ENCODE data around the gene TMEM80. TPM values are rescaled to one million over a fixed set of nuclear protein-coding genes. Genes with fewer than 3 reads are reported as not detected.

TMEM80 gene
- total and polyA plus RNA-seq, 9 of the 15 experiments (the other 6 are each of a cell fraction or from before 2014, with no cell fraction given): 5.1 to 30.1 (median 12.4) TPM

DNA sequence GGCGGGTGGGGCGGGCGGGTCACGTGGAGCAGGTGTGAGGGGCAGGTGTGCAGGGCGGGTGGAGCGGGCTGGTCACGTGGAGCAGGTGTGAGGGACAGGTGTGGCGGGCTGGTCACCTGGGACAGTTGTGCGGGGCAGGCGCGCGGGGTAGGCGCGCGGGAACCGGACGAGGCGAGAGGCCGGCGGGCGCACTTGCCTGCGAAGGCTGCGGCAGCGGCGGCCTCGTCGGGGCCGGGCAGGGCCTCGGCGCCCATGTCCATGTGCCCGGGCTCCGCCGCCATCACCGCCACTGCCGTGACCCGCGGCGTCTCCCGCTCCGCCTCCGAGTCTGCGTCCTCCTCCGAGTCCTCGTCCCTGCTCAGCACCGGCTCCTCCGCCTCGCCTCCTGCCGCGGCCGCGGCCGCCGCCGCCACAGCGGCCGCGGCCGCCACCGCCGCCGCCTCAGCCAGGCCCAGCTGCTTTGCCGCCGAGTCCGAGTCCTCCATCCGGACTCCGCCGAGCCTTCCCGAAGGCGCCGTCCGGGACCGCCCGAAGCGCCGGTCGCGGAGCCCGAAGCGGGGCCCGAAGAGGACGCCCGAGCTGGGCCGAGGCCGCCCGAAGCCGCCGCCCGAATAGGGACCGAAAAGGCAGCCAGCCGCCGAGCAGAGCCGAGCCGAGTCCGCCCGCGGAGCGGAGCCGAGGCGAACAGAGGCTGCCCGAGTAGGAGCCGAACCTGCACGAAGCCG lies 891 bp upstream of the TMEM80 start, which contains the start of gene DEAF1 (continued):
- TF ChIP-seq, protein P1, sequence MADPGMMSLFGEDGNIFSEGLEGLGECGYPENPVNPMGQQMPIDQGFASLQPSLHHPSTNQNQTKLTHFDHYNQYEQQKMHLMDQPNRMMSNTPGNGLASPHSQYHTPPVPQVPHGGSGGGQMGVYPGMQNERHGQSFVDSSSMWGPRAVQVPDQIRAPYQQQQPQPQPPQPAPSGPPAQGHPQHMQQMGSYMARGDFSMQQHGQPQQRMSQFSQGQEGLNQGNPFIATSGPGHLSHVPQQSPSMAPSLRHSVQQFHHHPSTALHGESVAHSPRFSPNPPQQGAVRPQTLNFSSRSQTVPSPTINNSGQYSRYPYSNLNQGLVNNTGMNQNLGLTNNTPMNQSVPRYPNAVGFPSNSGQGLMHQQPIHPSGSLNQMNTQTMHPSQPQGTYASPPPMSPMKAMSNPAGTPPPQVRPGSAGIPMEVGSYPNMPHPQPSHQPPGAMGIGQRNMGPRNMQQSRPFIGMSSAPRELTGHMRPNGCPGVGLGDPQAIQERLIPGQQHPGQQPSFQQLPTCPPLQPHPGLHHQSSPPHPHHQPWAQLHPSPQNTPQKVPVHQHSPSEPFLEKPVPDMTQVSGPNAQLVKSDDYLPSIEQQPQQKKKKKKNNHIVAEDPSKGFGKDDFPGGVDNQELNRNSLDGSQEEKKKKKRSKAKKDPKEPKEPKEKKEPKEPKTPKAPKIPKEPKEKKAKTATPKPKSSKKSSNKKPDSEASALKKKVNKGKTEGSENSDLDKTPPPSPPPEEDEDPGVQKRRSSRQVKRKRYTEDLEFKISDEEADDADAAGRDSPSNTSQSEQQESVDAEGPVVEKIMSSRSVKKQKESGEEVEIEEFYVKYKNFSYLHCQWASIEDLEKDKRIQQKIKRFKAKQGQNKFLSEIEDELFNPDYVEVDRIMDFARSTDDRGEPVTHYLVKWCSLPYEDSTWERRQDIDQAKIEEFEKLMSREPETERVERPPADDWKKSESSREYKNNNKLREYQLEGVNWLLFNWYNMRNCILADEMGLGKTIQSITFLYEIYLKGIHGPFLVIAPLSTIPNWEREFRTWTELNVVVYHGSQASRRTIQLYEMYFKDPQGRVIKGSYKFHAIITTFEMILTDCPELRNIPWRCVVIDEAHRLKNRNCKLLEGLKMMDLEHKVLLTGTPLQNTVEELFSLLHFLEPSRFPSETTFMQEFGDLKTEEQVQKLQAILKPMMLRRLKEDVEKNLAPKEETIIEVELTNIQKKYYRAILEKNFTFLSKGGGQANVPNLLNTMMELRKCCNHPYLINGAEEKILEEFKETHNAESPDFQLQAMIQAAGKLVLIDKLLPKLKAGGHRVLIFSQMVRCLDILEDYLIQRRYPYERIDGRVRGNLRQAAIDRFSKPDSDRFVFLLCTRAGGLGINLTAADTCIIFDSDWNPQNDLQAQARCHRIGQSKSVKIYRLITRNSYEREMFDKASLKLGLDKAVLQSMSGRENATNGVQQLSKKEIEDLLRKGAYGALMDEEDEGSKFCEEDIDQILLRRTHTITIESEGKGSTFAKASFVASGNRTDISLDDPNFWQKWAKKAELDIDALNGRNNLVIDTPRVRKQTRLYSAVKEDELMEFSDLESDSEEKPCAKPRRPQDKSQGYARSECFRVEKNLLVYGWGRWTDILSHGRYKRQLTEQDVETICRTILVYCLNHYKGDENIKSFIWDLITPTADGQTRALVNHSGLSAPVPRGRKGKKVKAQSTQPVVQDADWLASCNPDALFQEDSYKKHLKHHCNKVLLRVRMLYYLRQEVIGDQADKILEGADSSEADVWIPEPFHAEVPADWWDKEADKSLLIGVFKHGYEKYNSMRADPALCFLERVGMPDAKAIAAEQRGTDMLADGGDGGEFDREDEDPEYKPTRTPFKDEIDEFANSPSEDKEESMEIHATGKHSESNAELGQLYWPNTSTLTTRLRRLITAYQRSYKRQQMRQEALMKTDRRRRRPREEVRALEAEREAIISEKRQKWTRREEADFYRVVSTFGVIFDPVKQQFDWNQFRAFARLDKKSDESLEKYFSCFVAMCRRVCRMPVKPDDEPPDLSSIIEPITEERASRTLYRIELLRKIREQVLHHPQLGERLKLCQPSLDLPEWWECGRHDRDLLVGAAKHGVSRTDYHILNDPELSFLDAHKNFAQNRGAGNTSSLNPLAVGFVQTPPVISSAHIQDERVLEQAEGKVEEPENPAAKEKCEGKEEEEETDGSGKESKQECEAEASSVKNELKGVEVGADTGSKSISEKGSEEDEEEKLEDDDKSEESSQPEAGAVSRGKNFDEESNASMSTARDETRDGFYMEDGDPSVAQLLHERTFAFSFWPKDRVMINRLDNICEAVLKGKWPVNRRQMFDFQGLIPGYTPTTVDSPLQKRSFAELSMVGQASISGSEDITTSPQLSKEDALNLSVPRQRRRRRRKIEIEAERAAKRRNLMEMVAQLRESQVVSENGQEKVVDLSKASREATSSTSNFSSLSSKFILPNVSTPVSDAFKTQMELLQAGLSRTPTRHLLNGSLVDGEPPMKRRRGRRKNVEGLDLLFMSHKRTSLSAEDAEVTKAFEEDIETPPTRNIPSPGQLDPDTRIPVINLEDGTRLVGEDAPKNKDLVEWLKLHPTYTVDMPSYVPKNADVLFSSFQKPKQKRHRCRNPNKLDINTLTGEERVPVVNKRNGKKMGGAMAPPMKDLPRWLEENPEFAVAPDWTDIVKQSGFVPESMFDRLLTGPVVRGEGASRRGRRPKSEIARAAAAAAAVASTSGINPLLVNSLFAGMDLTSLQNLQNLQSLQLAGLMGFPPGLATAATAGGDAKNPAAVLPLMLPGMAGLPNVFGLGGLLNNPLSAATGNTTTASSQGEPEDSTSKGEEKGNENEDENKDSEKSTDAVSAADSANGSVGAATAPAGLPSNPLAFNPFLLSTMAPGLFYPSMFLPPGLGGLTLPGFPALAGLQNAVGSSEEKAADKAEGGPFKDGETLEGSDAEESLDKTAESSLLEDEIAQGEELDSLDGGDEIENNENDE (IDR thresholded peaks at IDR 0.05; ENCODE audit: low read depth, low read length): no peak
- TF ChIP-seq, protein P2, sequence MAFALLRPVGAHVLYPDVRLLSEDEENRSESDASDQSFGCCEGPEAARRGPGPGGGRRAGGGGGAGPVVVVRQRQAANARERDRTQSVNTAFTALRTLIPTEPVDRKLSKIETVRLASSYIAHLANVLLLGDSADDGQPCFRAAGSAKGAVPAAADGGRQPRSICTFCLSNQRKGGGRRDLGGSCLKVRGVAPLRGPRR (CRISPR knock-in tag; IDR thresholded peaks at IDR 0.05): no peak
- TF ChIP-seq CHD1 (IDR thresholded peaks at IDR 0.05; ENCODE audit: low read length): peak; percentile 66
- no peak for TF ChIP-seq HEY1 (CRISPR knock-in tag; IDR thresholded peaks at IDR 0.05; ENCODE audit: borderline replicate concordance)
- TF ChIP-seq ZNF76 (CRISPR knock-in tag; IDR thresholded peaks at IDR 0.05; ENCODE audit: borderline replicate concordance): 0 out of 2 replicates have a peak, but pooled peaks have one; percentile 57
- peak; percentile 47 for TF ChIP-seq HMGN3 (IDR thresholded peaks at IDR 0.05; ENCODE audit: borderline replicate concordance, extremely low read depth, insufficient read length, low read depth, low read length)
- no peak for TF ChIP-seq ZNF311 (CRISPR knock-in tag; IDR thresholded peaks at IDR 0.05)
- TF ChIP-seq CBX3 (IDR thresholded peaks at IDR 0.05; ENCODE audit: borderline replicate concordance in 1 of 2, low read length in 2 of 2): peak in 1 of 2 experiments; percentile 20; a peak in 1 of 3 replicates
- TF ChIP-seq, protein P3, sequence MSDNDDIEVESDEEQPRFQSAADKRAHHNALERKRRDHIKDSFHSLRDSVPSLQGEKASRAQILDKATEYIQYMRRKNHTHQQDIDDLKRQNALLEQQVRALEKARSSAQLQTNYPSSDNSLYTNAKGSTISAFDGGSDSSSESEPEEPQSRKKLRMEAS (CRISPR knock-in tag; IDR thresholded peaks at IDR 0.05): peak; percentile 87; the same call in 1 of the 2 replicates
- peak; percentile 6; the same call in 1 of the 2 replicates for TF ChIP-seq GATAD2A (IDR thresholded peaks at IDR 0.05)
- TF ChIP-seq, protein P4, sequence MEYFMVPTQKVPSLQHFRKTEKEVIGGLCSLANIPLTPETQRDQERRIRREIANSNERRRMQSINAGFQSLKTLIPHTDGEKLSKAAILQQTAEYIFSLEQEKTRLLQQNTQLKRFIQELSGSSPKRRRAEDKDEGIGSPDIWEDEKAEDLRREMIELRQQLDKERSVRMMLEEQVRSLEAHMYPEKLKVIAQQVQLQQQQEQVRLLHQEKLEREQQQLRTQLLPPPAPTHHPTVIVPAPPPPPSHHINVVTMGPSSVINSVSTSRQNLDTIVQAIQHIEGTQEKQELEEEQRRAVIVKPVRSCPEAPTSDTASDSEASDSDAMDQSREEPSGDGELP (CRISPR knock-in tag; IDR thresholded peaks at IDR 0.05; ENCODE audit: borderline replicate concordance): peak; percentile 45; the same call in 1 of the 2 replicates
- peak; percentile 63; the same call in 1 of the 2 replicates for TF ChIP-seq PHF8 (IDR thresholded peaks at IDR 0.05; ENCODE audit: borderline replicate concordance, low read length)
- peak; percentile 86 for TF ChIP-seq DMBX1 (CRISPR knock-in tag; IDR thresholded peaks at IDR 0.05; ENCODE audit: borderline replicate concordance)
